PC-9 (cell line): ENCODE measurements around the gene PRR15L. TPM values are rescaled to one million over a fixed set of nuclear protein-coding genes. Genes with fewer than 3 reads are reported as not detected.

Source experiments
- BruUV-seq: library from RNA; stranded (reverse); fragments of 400-500 nt; replicated peaks from 2 replicates; lab custom pipeline; 2021; lab: Mats Ljungman, UMichigan
- CTCF ChIA-PET: fragments of 300-600 bp; sonication (Branson Sonifier 250); formaldehyde crosslinking; loops from one replicate; lab custom pipeline; 2022; ENCODE audit warnings: antibody characterized with exemption; lab: Charles Lee
- POLR2A ChIA-PET: fragments of 300-600 bp; sonication (Branson Sonifier 250); formaldehyde crosslinking; loops from one replicate; lab custom pipeline; 2022; ENCODE audit warnings: antibody characterized with exemption; ENCODE audit not compliant: unreplicated experiment; lab: Charles Lee
- DNase-seq, 2 experiments: peaks; one replicate each; pipeline versions ENCODE4 v3.0.0 to v3.0.0-alpha.2; 2015 to 2022; ENCODE audit warnings: mixed read lengths in 1 of 2
- H2AFZ ChIP-seq: fragments of 200-600 bp; sonication (generic); 2 replicates; pipeline ENCODE4 v1.8.1; 2017; ENCODE audit warnings: antibody characterized with exemption
- H3F3A ChIP-seq: fragments of 200-600 bp; sonication (generic); 2 replicates; pipeline ENCODE4 v1.8.1; 2017; ENCODE audit warnings: antibody characterized with exemption, mild to moderate bottlenecking, low read depth; ENCODE audit not compliant: insufficient read depth
- H3K27ac ChIP-seq: fragments of 200-600 bp; sonication (generic); 2 replicates; pipeline ENCODE4 v1.6.1; 2016; ENCODE audit warnings: mixed run types
- H3K27me3 ChIP-seq: fragments of 200-600 bp; sonication (generic); 2 replicates; pipeline ENCODE4 v1.6.1; 2016; ENCODE audit warnings: low read depth, mixed run types; ENCODE audit not compliant: insufficient read depth
- H3K36me3 ChIP-seq: fragments of 200-600 bp; sonication (generic); 2 replicates; pipeline ENCODE4 v1.6.1; 2016; ENCODE audit warnings: low read depth, mixed run types
- H3K4me1 ChIP-seq: fragments of 200-600 bp; sonication (generic); replicated peaks from 2 replicates; pipeline ENCODE4 v1.6.1; 2016; ENCODE audit warnings: mixed run types; ENCODE audit not compliant: insufficient read depth
- H3K4me2 ChIP-seq: fragments of 200-600 bp; sonication (generic); 2 replicates; pipeline ENCODE4 v1.6.1; 2017; ENCODE audit warnings: mixed run types
- H3K4me3 ChIP-seq: fragments of 200-600 bp; sonication (generic); 2 replicates; pipeline ENCODE4 v1.6.1; 2016; ENCODE audit warnings: mixed run types
- H3K79me2 ChIP-seq: fragments of 200-600 bp; sonication (generic); 2 replicates; pipeline ENCODE4 v1.6.1; 2017; ENCODE audit warnings: low read depth, mixed run types
- H3K9me2 ChIP-seq: fragments of 200-600 bp; sonication (generic); 2 replicates; pipeline ENCODE4 v1.8.1; 2017; ENCODE audit warnings: mild to moderate bottlenecking; ENCODE audit not compliant: insufficient read depth
- H3K9me3 ChIP-seq: fragments of 200-600 bp; sonication (generic); 2 replicates; pipeline ENCODE4 v1.8.1; 2016; ENCODE audit warnings: low read depth; ENCODE audit not compliant: insufficient read depth
- H4K20me1 ChIP-seq: fragments of 200-600 bp; sonication (generic); 2 replicates; pipeline ENCODE4 v1.8.1; 2017; ENCODE audit not compliant: insufficient read depth
- EZH2 ChIP-seq: fragments of 200-600 bp; sonication (generic); IDR thresholded peaks from 2 replicates; pipeline ENCODE4 v1.8.0; 2017; ENCODE audit warnings: antibody characterized with exemption, low read depth
- intact Hi-C: fragments of 100-400 bp; cut with micrococcal nuclease; formaldehyde crosslinking; loops from one replicate; pipeline ENCODE4 v1.10.0; 2022; ENCODE audit not compliant: unreplicated experiment
- total RNA-seq: library from RNA; stranded (reverse); gene quantifications from 2 replicates; pipeline ENCODE4 v1.2.3, GENCODE V29; 2021
- TF ChIP-seq, protein P1 (sequence below): fragments of 200-600 bp; sonication (generic); conservative IDR thresholded peaks from 2 replicates; pipeline ENCODE4 v1.6.1; 2017; ENCODE audit warnings: mixed run types, antibody characterized with exemption, mild to moderate bottlenecking, moderate library complexity

The PRR15L gene
- total RNA-seq, 1 experiment from 2014 or later, result 5.3 TPM

DNA sequence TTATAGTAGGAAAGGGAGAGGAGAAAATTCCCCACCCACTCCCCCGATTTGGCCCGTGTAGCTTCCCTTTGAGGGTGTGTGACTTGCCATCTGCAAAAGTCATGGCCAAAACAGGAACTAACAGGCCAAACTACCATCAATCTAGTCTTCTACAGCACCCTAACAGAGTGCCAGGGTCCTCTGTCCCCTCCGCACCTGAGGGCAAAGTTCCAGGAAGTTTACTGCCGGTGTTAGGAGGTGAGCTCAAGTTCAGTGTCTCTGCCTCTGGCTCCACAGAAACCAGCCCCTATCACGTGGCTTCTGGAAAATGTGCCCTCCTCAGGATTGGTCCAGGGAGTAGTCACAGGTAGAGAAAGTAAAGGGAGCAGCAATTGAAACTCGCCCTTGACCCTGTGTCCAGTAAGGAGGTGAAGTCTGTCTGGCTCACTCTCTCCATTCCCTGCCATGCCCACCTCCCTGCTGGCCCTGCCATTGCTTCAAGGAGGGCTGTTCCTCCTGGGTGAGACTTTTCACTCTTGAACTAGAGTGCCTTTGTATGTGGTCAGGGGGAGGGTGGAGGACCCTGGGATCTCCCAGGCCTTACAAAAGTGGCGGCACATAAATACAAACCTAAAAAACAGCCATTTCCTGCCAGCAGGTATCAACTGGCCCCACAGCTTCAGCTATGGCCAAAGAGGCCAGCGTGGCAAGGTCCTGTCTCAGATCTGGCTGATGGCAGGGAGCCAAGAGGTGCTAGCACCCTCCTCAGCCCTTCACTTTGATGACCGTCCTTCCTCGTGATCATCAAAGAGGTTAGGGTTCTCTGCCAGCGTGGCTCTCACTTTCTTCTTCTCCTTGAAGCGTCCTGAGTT, 5.3 kb downstream of the PRR15L start:
- Histone ChIP-seq H3K4me3 (no peak overlapping the region), H3K9me2 (no peaks in the 10 kb centered on the region), H4K20me1 (no peaks in the 10 kb centered on the region), H3K79me2 (peaks cover 28% of the 10 kb centered on the region; the same call in 1 of the 2 replicates), H3K27ac (no peak overlapping the region), H3K4me1 (peaks cover 52% of the 10 kb centered on the region), H3K27me3 (no peaks in the 10 kb centered on the region), H3K9me3 (no peaks in the 10 kb centered on the region), H3F3A (peaks cover 34% of the 10 kb centered on the region; the same call in 1 of the 2 replicates), H3K4me2 (no peak overlapping the region), H2AFZ (no peak overlapping the region), H3K36me3 (peaks cover 12% of the 10 kb centered on the region; the same call in 1 of the 2 replicates)
- no peak for DNase-seq
- CTCF ChIA-PET, result interaction anchor here (0.6 kb wide), 1 partner anchor 19 kb away, joined by 5 read pairs; the partner anchor contains the start of gene CDK5RAP3
- POLR2A ChIA-PET, result interaction anchor here (1.5 kb wide), 1 partner anchor 11 kb away, joined by 3 read pairs; the partner anchor contains the start of gene PNPO
- TF ChIP-seq, protein P1, sequence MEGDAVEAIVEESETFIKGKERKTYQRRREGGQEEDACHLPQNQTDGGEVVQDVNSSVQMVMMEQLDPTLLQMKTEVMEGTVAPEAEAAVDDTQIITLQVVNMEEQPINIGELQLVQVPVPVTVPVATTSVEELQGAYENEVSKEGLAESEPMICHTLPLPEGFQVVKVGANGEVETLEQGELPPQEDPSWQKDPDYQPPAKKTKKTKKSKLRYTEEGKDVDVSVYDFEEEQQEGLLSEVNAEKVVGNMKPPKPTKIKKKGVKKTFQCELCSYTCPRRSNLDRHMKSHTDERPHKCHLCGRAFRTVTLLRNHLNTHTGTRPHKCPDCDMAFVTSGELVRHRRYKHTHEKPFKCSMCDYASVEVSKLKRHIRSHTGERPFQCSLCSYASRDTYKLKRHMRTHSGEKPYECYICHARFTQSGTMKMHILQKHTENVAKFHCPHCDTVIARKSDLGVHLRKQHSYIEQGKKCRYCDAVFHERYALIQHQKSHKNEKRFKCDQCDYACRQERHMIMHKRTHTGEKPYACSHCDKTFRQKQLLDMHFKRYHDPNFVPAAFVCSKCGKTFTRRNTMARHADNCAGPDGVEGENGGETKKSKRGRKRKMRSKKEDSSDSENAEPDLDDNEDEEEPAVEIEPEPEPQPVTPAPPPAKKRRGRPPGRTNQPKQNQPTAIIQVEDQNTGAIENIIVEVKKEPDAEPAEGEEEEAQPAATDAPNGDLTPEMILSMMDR, result no peak
- no peak for TF ChIP-seq EZH2
- BruUV-seq, result no TSS peak
- intact Hi-C loops, result no loop called here

DNA sequence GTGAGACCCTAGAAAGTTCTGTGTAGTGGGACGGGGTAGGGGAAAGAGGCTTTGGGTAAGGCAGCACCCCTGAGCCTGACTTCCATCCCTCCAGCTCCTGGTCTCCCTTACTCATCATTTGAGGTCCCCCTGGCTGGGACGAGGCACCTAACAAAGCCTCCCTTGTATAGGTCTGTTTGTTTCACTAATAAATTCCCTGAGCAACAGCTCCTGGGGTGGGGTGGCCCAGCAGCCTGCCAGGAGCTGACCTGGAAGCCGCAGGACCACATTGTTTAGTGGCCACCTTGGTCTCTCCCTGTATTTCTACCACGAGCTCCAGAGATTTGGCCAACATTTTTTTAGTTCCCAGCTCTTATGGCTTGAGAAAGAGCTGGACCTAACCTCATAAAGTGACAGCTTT, 7.2 kb downstream of the PRR15L start:
- Histone ChIP-seq H3K4me1 (peaks cover 36% of the 10 kb centered on the region), H3K79me2 (peaks cover 11% of the 10 kb centered on the region; the same call in 1 of the 2 replicates), H4K20me1 (no peaks in the 10 kb centered on the region), H3K4me2 (no peak overlapping the region), H3K27ac (peak overlapping the region; percentile 74; the same call in 1 of the 2 replicates), H3F3A (peaks cover 41% of the 10 kb centered on the region; the same call in 1 of the 2 replicates), H3K27me3 (no peaks in the 10 kb centered on the region), H3K9me2 (no peaks in the 10 kb centered on the region), H2AFZ (no peak overlapping the region), H3K36me3 (peaks cover 17% of the 10 kb centered on the region), H3K9me3 (no peaks in the 10 kb centered on the region), H3K4me3 (no peak overlapping the region)
- POLR2A ChIA-PET, result interaction anchor here (0.6 to 1.5 kb wide), 3 partner anchors 9 to 418 kb away, joined by 3 to 6 read pairs (median 3); partner anchors contain the start of gene PNPO
- no TSS peak for BruUV-seq
- intact Hi-C loops, result no loop called here
- CTCF ChIA-PET, result interaction anchor here (0.8 to 1.9 kb wide), 3 partner anchors 7 to 19 kb away, joined by 3 to 7 read pairs (median 4); partner anchors contain the start of gene PRR15L
- no peak for TF ChIP-seq EZH2
- TF ChIP-seq, protein P1, result no peak
- peak in 1 of 2 experiments; percentile 53 for DNase-seq

DNA sequence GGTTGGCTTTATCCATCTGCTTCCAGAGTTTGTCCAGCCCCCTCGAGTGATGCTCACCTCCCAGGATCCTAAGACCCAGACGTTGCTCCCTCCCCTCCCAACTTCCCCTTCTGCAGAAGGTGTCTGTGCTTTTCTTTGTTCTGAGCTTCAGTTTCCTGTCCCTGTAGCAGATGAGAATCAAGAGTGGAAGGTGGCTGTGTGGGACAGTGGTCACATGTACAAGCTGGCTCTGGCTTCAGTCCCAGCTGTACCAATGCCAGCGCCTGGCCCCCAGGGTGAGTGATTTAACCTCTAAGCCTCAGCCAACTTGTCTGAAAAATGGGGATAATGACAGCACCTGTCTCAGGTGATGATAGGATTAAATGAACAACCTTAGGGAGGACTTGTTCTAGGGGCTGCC, 7.7 kb downstream of the PRR15L start:
- POLR2A ChIA-PET, result interaction anchor here (0.6 kb wide), 1 partner anchor 417 kb away, joined by 3 read pairs; no protein-coding TSS in a partner anchor
- Histone ChIP-seq H3K27ac (peak overlapping the region; percentile 74), H3K79me2 (peaks cover 7% of the 10 kb centered on the region; the same call in 1 of the 2 replicates), H2AFZ (no peak overlapping the region), H4K20me1 (no peaks in the 10 kb centered on the region), H3K9me3 (no peaks in the 10 kb centered on the region), H3K4me1 (peaks cover 32% of the 10 kb centered on the region), H3K27me3 (no peaks in the 10 kb centered on the region), H3K36me3 (peaks cover 17% of the 10 kb centered on the region), H3K9me2 (no peaks in the 10 kb centered on the region), H3F3A (peaks cover 46% of the 10 kb centered on the region; the same call in 1 of the 2 replicates), H3K4me3 (0 out of 2 replicates have a peak overlapping the region, but pooled peaks have one; percentile 42), H3K4me2 (peak overlapping the region; percentile 79)
- intact Hi-C loops, result loop anchor here (1.0 to 10.0 kb wide), 3 partner anchors 20 to 665 kb away; partner anchors contain the start of genes HOXB7 and HOXB8
- TF ChIP-seq, protein P1, result no peak
- no peak for TF ChIP-seq EZH2
- DNase-seq, result no peak
- CTCF ChIA-PET, result interaction anchor here (0.8 to 1.9 kb wide), 5 partner anchors 8 to 60 kb away, joined by 3 to 19 read pairs (median 4); partner anchors contain the start of genes CDK5RAP3 and PRR15L
- no TSS peak for BruUV-seq
